Measurements from ENCODE around the gene LGR6.
"Not testable (repeated sequence)": the region's sequence is repeated elsewhere in the genome, so short reads cannot be mapped to it uniquely, and the experiment has no call there.

Gene LGR6

DNA sequence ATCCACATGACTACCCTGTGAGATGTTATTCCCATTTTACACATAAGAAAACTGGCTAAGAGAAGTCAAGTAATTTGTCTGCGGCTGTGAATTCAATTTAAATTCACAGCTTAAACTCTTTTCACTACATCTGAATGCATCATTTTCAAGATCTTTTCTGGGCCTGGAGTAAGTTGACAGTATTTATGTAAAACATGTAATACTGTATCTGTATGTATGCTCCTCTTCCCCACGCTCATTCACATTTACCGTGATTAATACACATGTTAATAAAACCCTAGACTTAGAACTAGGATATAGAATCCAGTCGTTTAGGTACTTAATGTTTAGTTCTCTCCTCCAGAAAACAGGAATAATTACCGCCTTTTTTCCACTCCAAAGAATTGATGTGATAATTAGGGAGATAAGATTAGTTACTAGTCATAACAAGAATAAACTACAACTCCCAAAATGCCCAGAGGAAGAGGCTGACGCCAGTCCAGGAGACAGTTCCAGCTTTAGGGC lies 154.5 kb downstream of the LGR6 start:
- DNase-seq = no peak

DNA sequence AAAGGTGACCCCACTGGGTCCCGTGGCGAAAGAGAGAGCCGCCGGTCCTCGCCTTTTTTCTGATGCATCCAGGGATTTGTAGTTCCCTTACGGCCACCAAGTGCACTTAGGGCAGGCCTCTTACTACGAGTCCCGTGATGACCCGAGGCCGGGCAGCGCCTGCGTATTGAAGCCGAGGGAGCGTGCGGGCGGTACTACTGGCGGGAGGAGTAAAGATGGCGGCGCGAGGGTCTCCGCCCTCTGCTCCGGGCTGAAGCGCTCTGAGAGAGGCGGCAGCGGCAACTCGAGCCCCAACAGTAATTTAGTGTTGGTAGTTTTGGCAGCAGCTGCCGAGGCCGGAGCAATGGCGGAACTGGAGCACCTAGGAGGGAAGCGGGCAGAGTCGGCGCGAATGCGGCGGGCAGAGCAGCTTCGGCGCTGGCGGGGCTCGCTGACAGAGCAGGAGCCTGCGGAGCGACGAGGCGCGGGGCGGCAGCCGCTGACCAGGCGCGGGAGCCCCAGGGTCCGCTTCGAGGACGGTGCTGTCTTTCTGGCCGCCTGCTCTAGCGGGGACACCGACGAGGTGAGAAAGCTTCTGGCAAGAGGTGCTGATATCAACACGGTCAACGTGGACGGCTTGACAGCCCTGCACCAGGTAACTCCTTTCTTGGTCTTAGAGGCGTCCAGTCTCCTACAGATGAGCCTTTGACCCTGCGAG lies 155.1 kb downstream of the LGR6 start, which contains the start of gene PPP1R12B:
Gene PPP1R12B, plus strand, starts transcription at position 191 of the 697 bp plus-strand sequence. Its CDS starts 153 bp downstream, at position 344.
- DNase-seq = peak; percentile 100

DNA sequence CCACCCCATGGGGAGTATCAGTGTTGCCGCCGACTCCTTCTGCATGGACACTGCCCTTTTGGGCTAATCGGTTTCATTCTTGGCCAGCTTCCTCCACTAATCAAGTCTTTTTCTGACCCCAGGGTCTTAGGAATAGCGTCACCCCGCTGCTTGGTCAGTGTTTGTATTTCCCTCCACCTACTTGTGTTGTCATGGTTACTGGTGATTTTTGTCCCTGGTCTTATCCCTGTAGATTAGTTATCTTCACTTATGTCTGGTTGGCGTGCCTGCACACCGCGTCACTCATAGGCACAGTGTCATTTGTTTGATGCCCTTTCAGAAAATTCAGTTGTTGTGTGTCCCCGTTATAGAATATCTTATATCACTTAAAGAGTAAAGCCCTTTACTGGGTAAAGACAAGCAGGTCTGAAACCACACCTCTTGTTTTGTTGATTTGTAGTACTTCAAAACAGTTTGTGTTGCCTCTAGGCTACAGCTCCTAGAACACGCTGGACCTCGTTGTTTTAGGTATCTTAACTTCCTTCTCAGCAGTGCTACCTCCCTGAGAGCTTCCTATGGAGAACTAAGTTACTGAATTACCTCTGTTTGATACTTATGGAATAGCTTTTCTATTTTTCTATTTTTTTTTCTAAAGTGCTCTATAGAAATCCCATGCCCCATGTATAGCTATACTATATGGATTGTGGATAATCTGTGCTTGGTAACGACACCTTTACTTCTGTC lies 155.8 kb downstream of the LGR6 start:
- peak; percentile 83 for DNase-seq

DNA sequence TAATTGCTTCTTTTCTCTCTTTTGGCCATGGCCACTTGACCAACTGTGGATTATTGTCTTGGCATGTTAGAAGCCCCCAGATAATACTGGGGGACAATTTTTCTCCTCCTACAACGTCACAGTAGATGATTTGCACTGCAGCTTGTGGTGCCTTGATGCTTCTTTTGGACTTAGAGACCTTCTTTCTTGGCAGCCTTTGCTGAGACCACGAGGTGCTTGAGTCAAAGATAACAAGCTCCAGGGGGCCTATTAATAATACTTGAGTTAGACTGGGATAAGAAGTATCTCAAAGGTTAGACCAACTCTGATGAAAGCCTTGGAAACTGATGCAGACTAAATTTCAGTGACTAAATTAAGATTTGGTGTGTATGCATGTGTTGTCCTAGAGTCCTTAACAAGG lies 158.1 kb downstream of the LGR6 start:
- no peak for DNase-seq

DNA sequence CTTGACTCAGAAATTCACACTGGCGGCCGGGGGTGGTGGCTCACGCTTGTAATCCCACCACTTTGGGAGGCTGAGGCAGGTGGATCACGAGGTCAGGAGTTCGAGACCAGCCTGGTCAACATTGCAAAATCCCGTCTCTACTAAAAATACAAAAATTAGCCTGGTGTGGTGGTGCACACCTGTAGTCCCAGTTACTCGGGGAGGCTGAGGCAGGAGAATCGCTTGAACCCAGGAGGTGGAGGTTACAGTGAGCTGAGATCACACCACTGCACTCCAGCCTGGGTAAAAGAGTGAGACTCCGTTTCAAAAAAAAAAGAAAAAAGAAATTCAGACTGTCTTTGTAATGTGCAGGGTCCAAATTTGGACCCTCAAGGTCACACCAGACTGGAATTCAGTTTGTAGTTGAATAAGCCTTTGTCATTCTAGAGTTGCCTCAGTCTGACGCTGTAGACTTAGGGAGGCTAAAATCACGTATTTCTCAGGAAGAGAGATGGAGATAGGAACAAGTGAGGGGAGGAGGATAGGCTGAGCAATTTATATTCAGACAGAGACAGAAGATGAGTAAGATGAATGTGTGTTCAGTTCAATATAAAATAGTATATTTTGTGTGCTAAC lies 159.1 kb downstream of the LGR6 start:
- not testable (repeated sequence) for DNase-seq

DNA sequence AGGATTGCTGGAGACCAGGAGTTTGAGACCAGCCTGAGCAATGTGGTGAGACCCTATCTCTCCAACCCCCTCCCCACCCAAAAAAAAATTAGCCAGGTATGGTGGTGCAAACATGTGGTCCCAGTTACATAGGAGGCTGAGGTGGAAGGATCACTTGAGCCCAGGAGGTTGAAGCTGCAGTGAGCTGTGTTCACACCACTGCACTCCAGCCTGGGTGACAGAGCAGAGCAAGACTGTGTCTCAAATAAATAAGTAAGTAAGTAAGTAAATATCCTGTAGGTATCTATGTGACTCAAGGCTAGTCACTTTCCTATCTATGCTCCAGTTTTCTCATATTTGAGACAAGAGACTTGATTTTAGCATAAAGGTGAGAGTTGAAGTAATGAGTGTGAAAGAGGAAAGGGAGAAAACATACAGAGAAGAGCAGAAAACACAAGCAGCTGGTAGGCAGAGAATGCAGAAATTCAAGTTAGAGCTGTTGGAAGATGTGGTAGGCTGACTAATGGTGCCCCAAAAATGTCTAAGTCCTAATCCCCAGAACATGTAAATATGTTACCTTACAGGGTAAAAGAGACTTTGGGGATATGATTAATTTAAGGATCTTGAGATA lies 162.4 kb downstream of the LGR6 start:
- DNase-seq = no peak

DNA sequence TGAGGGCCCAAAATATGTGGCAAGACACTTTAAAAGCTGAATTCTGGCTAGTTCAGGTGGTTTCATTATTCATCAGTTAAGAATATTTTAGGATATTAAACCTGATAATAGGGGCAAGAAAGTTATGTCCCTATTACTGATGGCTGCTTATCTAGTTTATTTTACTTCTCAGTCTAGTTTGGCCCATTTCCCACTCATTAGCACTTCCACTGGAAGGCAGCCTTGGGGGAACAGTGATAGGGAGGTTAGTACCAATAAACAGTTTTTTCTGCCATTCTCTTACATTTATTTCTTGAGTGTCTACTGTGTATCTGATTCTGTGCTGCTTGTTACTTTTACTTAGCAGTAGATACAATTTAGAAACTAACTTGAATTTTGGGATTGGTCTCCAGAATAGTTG lies 163.9 kb downstream of the LGR6 start:
- DNase-seq = no peak

DNA sequence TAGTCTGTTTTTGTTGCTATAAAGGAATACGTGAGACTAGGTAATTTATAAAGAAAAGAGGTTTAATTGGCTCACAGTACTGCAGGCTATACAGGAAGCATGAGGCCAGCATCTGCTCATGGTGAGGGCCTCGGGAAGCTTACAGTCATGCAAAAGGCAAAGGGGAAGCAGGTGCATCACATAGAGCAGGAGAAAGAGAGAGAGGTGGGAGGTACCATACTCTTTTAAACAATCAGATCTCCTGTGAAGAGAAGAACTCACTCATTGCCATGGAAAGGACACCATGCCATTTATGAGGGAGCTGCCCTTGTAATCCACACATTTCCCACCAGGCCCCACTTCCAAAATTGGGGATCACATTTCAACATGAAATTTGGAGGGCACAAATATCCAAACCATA lies 167.6 kb downstream of the LGR6 start:
- DNase-seq = no peak

DNA sequence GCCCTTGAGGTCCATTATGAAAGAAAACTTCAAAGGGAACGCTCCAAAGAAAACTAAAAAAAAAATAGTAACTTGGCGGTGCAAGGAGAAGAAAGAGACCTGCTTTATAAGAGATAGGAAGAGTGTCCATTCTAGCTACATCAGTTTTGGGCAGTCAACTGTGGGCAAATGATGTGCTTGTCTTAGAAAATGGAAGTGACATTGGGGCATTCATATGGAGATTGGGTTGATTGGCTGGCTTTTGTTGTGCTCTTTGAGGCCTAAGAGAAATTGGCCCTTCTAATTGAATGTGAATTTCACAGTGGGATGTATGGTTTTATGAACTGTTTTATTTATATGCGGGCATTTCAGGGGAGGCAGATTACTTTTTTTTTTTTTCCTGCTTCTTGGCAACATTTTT lies 168.1 kb downstream of the LGR6 start:
- DNase-seq = no peak

DNA sequence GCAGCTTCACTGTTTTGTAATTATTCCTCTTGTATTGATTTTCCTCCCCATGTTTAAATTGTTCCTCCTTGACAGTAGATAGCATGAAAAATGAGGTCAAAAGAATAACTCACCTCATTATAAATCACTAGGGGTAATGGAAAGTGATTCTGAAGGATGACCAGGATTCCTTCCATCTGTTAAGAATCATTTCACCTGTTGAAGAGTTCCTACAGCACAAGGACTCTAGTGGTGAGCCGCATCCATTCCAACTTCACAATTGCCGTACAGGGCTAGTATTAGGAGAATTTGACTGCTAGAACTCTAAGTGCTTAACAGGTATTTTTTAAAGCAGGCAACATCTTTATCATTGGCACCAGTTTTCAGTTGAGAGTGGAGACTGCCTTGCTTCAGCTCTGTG lies 168.6 kb downstream of the LGR6 start:
- no peak for DNase-seq

DNA sequence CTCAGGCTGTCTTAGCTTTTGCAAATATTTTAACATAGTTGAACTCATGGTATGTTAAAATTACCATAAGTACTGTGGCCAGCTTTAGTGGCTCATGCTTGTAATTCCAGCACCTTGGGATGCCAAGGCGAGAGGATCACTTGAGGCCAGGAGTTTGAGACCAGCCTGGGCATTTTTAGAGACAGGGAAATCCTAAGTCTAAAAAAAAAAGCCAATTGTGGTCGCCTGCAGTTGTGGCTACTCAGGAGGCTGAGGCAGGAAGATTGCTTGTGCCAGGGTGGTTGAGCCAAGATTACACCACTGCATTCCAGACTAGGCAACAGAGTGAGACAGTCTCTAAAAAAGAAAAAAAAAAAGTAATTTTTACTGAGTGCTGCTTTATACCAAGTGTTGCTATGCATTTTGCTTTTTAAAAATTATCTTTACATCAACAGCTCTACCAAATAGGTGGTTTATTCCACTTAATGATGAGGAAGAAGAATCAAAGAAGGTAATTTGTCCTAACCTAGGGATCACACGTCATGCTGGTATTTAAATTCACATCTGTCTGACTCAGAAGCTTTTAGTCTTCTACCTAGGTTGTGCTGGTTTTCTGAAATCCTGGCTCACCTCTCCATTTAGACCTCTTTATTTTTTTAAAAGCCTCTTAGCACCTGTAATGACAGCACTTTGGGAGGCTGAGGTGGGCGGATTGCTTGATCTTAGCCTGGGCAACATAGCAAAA lies 171.7 kb downstream of the LGR6 start:
- DNase-seq = no peak

DNA sequence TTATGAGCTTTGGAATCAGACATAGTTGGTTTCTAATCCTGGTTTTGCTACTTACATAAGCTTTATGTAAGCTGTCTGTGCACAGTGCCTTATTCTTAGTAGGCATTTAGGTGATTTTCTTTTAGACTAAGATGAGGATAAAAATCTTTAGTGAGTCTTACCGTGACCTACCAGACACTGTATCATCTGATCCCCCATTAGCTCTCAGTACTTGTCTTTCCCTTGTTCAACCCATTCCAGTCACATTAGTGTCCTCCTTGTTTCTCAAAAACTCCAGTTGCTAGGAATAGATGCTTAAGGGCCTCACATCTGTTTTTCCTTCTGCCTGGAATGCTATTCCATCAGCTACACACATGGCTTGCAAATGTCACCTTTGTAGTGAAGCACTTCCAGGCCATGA lies 173.7 kb downstream of the LGR6 start:
- no peak for DNase-seq
